Measurements from ENCODE around the gene ADAMTS17.

Gene ADAMTS17

GRCh38 chr15:100143378-100143777 is 198.4 kb downstream of the ADAMTS17 start:
- no peak for TF ChIP-seq CTCF (IDR thresholded peaks at IDR 0.05)

DNA sequence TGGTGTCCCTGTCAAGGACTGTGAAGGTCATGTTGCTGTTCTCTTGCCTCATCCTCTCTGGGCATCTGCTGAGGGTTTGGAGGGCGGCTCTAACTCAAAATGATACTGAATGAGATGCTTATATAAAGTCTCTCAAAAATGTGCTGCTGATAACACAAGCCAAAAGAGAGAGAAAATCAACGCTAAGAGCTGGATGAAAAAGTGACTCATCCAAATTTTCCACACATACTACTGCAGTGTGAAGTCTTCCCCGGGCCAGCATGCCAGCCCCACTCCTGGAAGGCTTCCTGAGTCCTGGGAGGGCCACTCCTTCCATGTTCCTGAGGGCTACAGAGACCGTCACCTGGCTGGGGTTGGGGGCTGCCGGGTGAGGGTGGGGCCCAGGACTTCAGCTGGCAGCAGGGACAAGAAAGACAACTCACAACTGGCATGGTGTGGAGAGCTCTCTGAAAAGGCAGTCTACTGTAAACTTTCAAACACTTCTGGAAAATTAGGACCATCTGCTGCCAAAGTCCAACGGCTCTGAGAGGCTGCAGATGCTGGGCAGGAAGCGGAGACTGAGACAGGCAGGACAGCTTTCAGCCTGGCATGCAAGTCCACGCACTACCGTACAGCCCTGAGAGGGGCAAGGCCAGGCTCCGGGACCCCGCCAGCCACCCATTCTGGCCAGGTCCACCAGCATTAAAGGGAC is 200.3 kb downstream of the ADAMTS17 start:
- no peak for TF ChIP-seq CTCF (IDR thresholded peaks at IDR 0.05)

DNA sequence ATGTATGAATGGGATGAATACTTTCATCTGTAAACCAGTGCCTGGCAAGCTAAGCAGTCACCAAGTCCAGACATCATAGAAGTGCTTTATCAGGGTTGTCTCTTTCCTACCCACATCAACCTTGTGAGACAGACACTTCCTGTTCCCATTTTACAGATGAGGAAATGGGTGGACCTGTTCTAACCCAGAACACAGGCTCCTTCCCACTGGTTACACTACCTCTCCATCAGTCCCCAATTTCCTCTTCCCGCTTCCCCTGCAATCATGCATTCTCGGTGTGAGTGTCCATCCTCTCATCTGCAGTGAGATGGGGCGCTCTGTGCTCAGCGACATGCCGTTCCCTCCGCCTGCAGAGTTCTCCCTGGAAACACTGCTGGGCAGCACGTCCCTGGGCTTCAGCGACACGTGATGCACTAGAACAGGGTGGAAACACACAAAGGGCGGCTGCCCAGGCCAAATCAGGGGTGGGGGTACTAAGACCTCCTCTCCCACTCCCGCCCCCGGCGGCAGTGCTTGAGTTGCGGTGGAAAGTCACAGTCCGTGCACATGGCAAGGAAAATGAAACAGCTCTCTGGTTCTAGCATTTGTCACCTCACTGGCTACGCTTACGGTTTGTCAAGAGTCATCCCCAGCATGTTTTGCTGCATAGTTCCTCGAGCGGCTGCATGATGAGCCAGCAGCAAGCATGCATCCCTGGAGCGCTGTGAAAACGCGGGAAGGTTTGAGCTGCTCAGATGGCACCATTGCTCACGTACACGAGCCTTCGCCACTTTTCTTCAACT is 201.1 kb downstream of the ADAMTS17 start:
- TF ChIP-seq CTCF (IDR thresholded peaks at IDR 0.05): no peak

GRCh38 chr15:100134586-100134985 is 207.2 kb downstream of the ADAMTS17 start:
- TF ChIP-seq CTCF (IDR thresholded peaks at IDR 0.05): no peak

DNA sequence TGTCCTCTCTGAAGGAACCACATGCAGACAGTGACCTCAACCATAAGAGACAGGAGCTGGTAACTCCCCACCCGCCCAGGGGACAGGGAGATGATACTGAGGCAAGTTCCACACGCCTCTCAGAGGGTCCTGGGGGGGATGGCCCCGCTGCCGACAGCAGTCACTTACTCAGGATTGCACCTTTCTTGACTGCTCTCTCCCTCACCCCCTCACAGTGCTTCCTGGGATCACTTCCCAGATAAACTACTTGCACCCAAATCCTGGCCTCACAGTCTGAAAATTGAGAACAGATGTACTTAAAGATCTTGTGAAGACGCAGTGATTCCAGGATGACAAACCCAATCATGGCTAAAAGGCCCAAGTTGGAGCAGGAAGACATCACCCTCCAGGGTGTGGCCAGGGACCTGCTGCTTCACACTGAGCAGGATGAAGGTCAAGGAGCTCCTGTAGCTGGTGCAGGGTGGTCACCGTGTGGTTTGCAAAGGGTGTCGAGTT is 207.6 kb downstream of the ADAMTS17 start:
- no peak for TF ChIP-seq CTCF (IDR thresholded peaks at IDR 0.05)

GRCh38 chr15:100133001-100133400 is 208.8 kb downstream of the ADAMTS17 start:
- TF ChIP-seq CTCF (IDR thresholded peaks at IDR 0.05): no peak

DNA sequence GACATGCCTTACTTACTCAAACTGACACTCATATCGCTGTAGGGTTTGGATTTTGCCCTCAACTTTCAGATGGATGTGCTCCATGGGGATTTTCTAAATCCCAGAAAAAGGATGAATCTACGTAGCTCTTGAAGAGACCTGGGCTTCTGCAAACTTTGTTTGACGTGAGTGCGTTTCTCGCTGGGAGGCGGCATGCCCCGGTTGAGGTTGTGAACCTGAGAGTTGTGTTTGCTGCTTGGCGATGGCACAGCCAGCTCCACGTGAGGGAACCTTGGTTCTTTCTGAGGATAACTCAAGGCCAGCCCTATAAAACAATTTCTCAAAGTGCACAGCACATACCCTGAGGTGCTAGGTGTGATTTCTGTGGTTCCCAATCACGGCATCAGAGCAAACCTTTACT is 209.5 kb downstream of the ADAMTS17 start:
- no peak for TF ChIP-seq CTCF (IDR thresholded peaks at IDR 0.05)

Data from LNCAP (cell line).